Cardiac septum (tissue), 1 donor: ENCODE measurements around the gene JUN. TPM values are rescaled to one million over a fixed set of nuclear protein-coding genes. Genes with fewer than 3 reads are reported as not detected.

Source experiments
- DNase-seq: peaks from one replicate; pipeline ENCODE4 v3.0.0-alpha.2; 2020; ENCODE audit warnings: low spot score
- intact Hi-C: fragments of 100-400 bp; cut with DNase I; formaldehyde crosslinking; loops from one replicate; pipeline ENCODE4 v1.14.0; 2022
- total RNA-seq: library from RNA; stranded (reverse); fragmentation: NEBNext Ultra II Directional; extraction: Animal tissue kit (Norgen Biotek cat#: 25700); gene quantifications from one replicate; pipeline ENCODE4 v1.2.1, GENCODE V29; 2021
- donor health status: DM: no; HTN: no; CAD: no.

The JUN gene
- total RNA-seq, 1 donor from 2014 or later: 91.7 TPM

GRCh38 chr1:58739856-58740466, 43.9 kb downstream of the JUN start:
- no peak for DNase-seq
- intact Hi-C loops: loop anchor here (1.0 to 5.0 kb wide), 3 partner anchors 29 to 1017 kb away; no protein-coding TSS in a partner anchor

DNA sequence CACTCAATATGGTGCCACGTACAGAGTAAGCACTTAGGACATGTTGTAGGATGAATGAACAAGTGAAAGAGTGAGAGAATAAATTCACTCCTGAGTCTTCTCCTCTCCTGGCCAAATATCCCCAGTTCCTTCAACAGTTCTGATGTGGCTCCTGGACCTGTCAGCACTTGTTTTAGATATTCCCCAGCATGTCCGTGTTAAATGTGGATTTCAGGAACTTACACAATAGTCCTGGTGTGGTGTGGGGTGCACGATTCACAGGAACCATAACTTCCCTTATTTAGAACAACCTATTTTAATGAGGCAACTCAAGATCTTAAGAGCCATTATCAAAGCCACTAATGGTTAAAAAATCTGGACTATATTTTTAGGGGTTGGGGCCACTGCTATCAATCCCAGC, 45.0 kb downstream of the JUN start:
- DNase-seq: no peak
- intact Hi-C loops: loop anchor here (2.0 kb wide), 1 partner anchor 962 kb away; no protein-coding TSS in a partner anchor

DNA sequence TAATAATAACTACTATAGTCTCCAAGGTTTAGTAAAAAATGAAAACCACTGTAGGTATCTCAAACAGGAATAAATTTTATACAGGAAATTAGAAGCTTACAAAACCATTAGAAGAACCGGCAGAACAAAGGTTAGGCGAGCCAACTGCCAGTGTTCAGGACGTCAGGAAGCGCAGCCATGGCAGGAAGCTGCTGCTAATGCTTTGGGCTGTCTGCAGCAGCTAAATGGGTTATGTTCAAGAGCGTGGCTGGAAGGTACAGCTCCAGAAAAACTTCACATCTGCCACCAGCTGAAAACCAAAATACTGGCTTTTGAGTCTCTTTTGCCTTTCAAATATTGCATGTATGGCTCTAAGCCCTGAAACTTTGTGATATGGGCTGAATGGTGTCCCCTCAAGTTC, 48.3 kb downstream of the JUN start:
- intact Hi-C loops: no loop called here
- DNase-seq: no peak

- intact Hi-C loops: no loop called here
Observed at GRCh38 chr1:58734630-58735029, 49.2 kb downstream of the JUN start.

GRCh38 chr1:58732087-58732775, 51.6 kb downstream of the JUN start:
- intact Hi-C loops: no loop called here
- no peak for DNase-seq

More at GRCh38 chr1:58734630-58735029, 49.2 kb downstream of the JUN start:
- DNase-seq: no peak

Other genes starting within 250 kb of the JUN start
- gene OMA1, start 237.3 kb downstream of the JUN start, total RNA-seq: 32.6 TPM
- gene TACSTD2, start 206.8 kb downstream of the JUN start, total RNA-seq: 0.11 TPM
- 29.0 TPM for gene MYSM1, start 84.0 kb downstream of the JUN start, total RNA-seq